ENCODE results near the gene COX17. TPM values are rescaled to one million over a fixed set of nuclear protein-coding genes. Genes with fewer than 3 reads are reported as not detected.
"Not testable (repeated sequence)": the region's sequence is repeated elsewhere in the genome, so short reads cannot be mapped to it uniquely, and the experiment has no call there.

The COX17 gene
- total RNA-seq, 1 donor from 2014 or later = 16.9 TPM

DNA sequence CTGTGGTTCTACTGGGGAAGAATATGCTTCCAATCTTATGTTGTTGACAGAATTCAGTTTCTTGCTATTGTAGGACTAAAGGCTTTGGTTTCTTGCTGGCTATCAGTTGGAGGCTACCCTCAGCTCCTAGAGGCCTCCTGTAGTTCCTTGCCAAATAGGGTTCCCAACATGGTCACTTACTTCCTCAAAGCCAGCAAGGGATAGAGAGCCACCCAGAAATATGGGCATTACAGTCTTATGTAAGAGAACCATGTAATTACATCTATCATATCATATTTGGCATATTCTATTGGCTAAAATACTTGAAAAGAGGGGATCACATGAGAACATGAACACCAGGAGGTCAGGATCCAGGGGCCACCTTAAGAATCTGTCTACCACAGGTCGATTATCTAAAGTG, 6.2 kb upstream of the COX17 start:
- Mint-ChIP-seq H3K9me3 (ENCODE audit: unreplicated experiment) (peaks cover 3% of the 10 kb centered on the region), H3K27ac (ENCODE audit: unreplicated experiment) (no peak overlapping the region), H3K27me3 (ENCODE audit: unreplicated experiment) (peaks cover 4% of the 10 kb centered on the region), H3K36me3 (ENCODE audit: low read depth, unreplicated experiment) (no peaks in the 10 kb centered on the region), H3K4me3 (ENCODE audit: unreplicated experiment) (no peak overlapping the region), H3K4me1 (ENCODE audit: unreplicated experiment) (no peaks in the 10 kb centered on the region)
- TF ChIP-seq, protein P1, sequence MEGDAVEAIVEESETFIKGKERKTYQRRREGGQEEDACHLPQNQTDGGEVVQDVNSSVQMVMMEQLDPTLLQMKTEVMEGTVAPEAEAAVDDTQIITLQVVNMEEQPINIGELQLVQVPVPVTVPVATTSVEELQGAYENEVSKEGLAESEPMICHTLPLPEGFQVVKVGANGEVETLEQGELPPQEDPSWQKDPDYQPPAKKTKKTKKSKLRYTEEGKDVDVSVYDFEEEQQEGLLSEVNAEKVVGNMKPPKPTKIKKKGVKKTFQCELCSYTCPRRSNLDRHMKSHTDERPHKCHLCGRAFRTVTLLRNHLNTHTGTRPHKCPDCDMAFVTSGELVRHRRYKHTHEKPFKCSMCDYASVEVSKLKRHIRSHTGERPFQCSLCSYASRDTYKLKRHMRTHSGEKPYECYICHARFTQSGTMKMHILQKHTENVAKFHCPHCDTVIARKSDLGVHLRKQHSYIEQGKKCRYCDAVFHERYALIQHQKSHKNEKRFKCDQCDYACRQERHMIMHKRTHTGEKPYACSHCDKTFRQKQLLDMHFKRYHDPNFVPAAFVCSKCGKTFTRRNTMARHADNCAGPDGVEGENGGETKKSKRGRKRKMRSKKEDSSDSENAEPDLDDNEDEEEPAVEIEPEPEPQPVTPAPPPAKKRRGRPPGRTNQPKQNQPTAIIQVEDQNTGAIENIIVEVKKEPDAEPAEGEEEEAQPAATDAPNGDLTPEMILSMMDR (IDR thresholded peaks at IDR 0.05; ENCODE audit: unreplicated experiment) = no peak
- DNase-seq (ENCODE audit: low spot score) = no peak

DNA sequence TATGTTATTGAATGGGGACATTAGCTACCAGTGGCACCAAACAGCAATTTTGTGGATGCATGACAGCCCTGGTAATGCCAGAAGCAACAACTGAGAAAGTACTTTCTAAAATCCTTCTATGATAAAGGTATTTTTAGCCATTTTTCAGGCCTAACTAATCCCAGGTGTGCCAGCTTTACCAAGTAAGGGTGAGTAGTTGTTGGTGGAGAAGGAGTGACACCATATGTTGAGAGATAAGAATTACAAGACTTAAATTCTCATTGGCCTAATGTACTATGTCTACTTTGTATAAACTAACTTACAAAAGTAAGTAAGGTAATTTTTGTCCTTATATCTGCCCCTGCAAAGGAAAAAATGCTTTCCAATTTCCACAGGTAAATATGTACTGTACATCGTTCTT, 4.1 kb upstream of the COX17 start:
- Mint-ChIP-seq H3K9me3 (ENCODE audit: unreplicated experiment) (no peaks in the 10 kb centered on the region), H3K4me3 (ENCODE audit: unreplicated experiment) (no peak overlapping the region), H3K27ac (ENCODE audit: unreplicated experiment) (no peak overlapping the region), H3K4me1 (ENCODE audit: unreplicated experiment) (peaks cover 10% of the 10 kb centered on the region), H3K27me3 (ENCODE audit: unreplicated experiment) (peaks cover 2% of the 10 kb centered on the region), H3K36me3 (ENCODE audit: low read depth, unreplicated experiment) (no peaks in the 10 kb centered on the region)
- no peak for DNase-seq (ENCODE audit: low spot score)
- TF ChIP-seq, protein P1 (IDR thresholded peaks at IDR 0.05; ENCODE audit: unreplicated experiment) = no peak

DNA sequence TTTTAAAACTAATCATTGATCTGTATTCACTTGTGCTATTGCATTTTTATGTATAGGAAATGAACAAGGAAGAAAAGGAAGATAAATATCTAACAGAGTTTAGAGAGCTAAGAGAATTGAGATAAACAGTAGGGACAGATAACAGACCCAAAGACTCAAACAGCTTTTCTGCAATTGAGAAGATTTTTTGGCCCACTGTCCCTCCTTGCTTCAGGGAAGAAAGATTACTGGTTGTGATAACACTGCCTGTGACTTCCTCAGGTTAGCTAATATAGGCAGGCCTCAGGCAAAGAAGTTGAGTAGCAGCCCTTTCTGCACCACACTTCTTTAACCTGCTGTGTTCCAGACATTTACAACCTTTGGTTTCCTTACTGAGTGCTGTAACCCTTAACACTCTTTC, 2.7 kb upstream of the COX17 start:
- H3K4me3 Mint-ChIP-seq (ENCODE audit: unreplicated experiment) = no peak overlapping the region
- no peak overlapping the region for H3K27ac Mint-ChIP-seq (ENCODE audit: unreplicated experiment)
- TF ChIP-seq, protein P1 (IDR thresholded peaks at IDR 0.05; ENCODE audit: unreplicated experiment) = no peak

DNA sequence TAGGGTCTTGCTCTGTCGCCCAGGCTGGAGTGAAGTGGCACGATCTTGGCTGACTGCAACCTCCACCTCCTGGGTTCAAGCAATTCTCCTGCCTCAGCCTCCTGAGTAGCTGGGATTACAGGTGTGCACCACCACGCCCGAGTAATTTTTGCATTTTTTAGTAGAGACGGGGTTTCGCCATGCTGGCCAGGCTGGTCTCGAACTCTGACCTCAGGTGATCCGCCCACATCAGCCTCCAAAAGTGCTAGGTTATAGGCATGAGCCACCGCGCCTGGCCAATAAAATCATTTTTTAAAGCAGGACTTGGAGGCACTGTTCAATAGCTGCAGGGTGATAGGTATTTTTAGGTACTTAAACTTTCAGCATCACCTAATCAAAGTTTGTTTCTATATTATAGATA, 1.0 kb upstream of the COX17 start:
- not testable (repeated sequence) for DNase-seq (ENCODE audit: low spot score); H3K36me3 Mint-ChIP-seq (ENCODE audit: low read depth, unreplicated experiment); H3K9me3 Mint-ChIP-seq (ENCODE audit: unreplicated experiment); H3K27me3 Mint-ChIP-seq (ENCODE audit: unreplicated experiment); H3K4me3 Mint-ChIP-seq (ENCODE audit: unreplicated experiment); H3K27ac Mint-ChIP-seq (ENCODE audit: unreplicated experiment)
- peaks cover 18% of the 10 kb centered on the region for H3K4me1 Mint-ChIP-seq (ENCODE audit: unreplicated experiment)

More for the DNA sequence above, 2.7 kb upstream of the COX17 start:
- no peak for DNase-seq (ENCODE audit: low spot score)
- Mint-ChIP-seq H3K4me1 (ENCODE audit: unreplicated experiment) (peaks cover 18% of the 10 kb centered on the region), H3K36me3 (ENCODE audit: low read depth, unreplicated experiment) (no peaks in the 10 kb centered on the region), H3K27me3 (ENCODE audit: unreplicated experiment) (no peaks in the 10 kb centered on the region), H3K9me3 (ENCODE audit: unreplicated experiment) (no peaks in the 10 kb centered on the region)

DNA sequence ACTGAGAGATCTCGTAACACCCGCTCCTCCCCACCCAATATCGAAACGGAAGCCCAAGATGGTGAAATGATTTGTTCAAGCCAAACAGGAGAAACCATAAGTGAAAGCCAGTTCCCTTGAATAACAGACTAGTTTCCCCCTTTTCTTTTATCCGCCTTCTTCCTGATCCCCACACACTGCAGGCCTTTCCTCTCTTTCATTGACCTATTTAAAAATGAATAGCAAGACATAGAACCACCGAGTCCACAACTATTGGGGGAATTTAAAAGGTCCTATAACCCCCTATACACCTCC, 382 bp upstream of the COX17 start:
- peaks cover 9% of the 10 kb centered on the region for H3K36me3 Mint-ChIP-seq (ENCODE audit: low read depth, unreplicated experiment)
- DNase-seq (ENCODE audit: low spot score) = no peak
- peaks cover 18% of the 10 kb centered on the region for H3K4me1 Mint-ChIP-seq (ENCODE audit: unreplicated experiment)
- TF ChIP-seq, protein P1 (IDR thresholded peaks at IDR 0.05; ENCODE audit: unreplicated experiment) = no peak
- peak overlapping the region; percentile 95 for H3K4me3 Mint-ChIP-seq (ENCODE audit: unreplicated experiment)
- H3K27me3 Mint-ChIP-seq (ENCODE audit: unreplicated experiment) = no peaks in the 10 kb centered on the region
- H3K9me3 Mint-ChIP-seq (ENCODE audit: unreplicated experiment) = no peaks in the 10 kb centered on the region
- H3K27ac Mint-ChIP-seq (ENCODE audit: unreplicated experiment) = peak overlapping the region; percentile 96

DNA sequence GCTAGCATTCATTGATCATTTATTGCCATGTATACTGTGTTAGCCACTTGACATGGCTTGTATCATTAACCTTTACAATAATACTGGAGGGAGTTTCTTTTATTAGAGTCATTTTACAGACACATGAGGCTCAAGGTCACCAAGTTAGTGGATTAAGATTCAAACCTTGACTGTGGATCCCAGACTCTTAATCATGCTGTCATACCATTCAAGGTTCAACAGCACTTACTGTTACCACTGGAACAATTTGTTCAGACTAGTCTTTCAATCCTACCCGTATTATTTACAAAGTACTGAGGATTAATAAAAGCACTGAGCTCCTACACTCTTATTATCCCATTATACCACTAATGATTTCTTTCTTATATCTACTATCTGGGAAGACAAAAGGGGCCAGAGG, 1.2 kb downstream of the COX17 start:
- TF ChIP-seq, protein P1 (IDR thresholded peaks at IDR 0.05; ENCODE audit: unreplicated experiment) = no peak
- DNase-seq (ENCODE audit: low spot score) = no peak
- peak overlapping the region; percentile 95 for H3K4me3 Mint-ChIP-seq (ENCODE audit: unreplicated experiment)
- no peaks in the 10 kb centered on the region for H3K27me3 Mint-ChIP-seq (ENCODE audit: unreplicated experiment)
- no peaks in the 10 kb centered on the region for H3K9me3 Mint-ChIP-seq (ENCODE audit: unreplicated experiment)
- H3K4me1 Mint-ChIP-seq (ENCODE audit: unreplicated experiment) = peaks cover 18% of the 10 kb centered on the region
- H3K27ac Mint-ChIP-seq (ENCODE audit: unreplicated experiment) = peak overlapping the region; percentile 97
- peaks cover 9% of the 10 kb centered on the region for H3K36me3 Mint-ChIP-seq (ENCODE audit: low read depth, unreplicated experiment)

Measured in endothelial cell (in vitro differentiated cells).